Neural cell (in vitro differentiated cells): ENCODE data around the gene NOTUM. TPM values are rescaled to one million over a fixed set of nuclear protein-coding genes. Genes with fewer than 3 reads are reported as not detected.

Experiments used
- H2AFZ ChIP-seq: fragments of 200-600, 300-800 bp; sonication (generic), shearing (Covaris generic); 2 replicates; pipeline ENCODE4 v1.6.0; 2014; ENCODE audit warnings: low read depth, mild to moderate bottlenecking, antibody characterized with exemption, low read length, moderate library complexity
- H3F3A ChIP-seq: fragments of 200-600 bp; shearing (Covaris generic); 2 replicates; pipeline ENCODE4 v1.6.1; 2016; ENCODE audit warnings: mild to moderate bottlenecking, moderate library complexity, mixed read lengths, antibody characterized with exemption, low read length; ENCODE audit not compliant: insufficient read depth, poor library complexity, severe bottlenecking
- H3K27ac ChIP-seq: fragments of 200-600, 300-800 bp; sonication (generic), shearing (Covaris generic); 2 replicates; pipeline ENCODE4 v1.5.1; 2014; ENCODE audit warnings: mild to moderate bottlenecking, low read length, moderate library complexity
- H3K27me3 ChIP-seq: fragments of 300-800, 200-600 bp; sonication (generic), shearing (Covaris generic); 2 replicates; pipeline ENCODE4 v1.6.0; 2014; ENCODE audit warnings: mild to moderate bottlenecking, low read depth, low read length, moderate library complexity; ENCODE audit not compliant: insufficient read depth
- H3K36me3 ChIP-seq: fragments of 300-800, 200-600 bp; sonication (generic), shearing (Covaris generic); 2 replicates; pipeline ENCODE4 v1.5.1; 2014; ENCODE audit warnings: mild to moderate bottlenecking, antibody characterized with exemption, low read length, moderate library complexity; ENCODE audit not compliant: insufficient read depth
- H3K4me2 ChIP-seq: fragments of 300-800, 200-600 bp; sonication (generic), shearing (Covaris generic); 2 replicates; pipeline ENCODE4 v1.6.0; 2014; ENCODE audit warnings: mild to moderate bottlenecking, low read length
- H3K4me3 ChIP-seq: fragments of 300-800, 200-600 bp; sonication (generic), shearing (Covaris generic); 2 replicates; pipeline ENCODE4 v1.5.1; 2014; ENCODE audit warnings: mild to moderate bottlenecking, low read length, moderate library complexity
- H3K79me2 ChIP-seq: fragments of 200-600 bp; shearing (Covaris generic); replicated peaks from 2 replicates; pipeline ENCODE4 v1.6.0; 2014; ENCODE audit warnings: mild to moderate bottlenecking, low read length, moderate library complexity; ENCODE audit not compliant: insufficient read depth
- H3K9ac ChIP-seq: fragments of 300-800, 200-600 bp; sonication (generic), shearing (Covaris generic); 2 replicates; pipeline ENCODE4 v1.6.1; 2016; ENCODE audit warnings: mild to moderate bottlenecking, low read length, mixed read lengths
- H3K9me2 ChIP-seq: fragments of 200-600 bp; shearing (Covaris generic); 2 replicates; pipeline ENCODE4 v1.6.1; 2016; ENCODE audit warnings: mild to moderate bottlenecking, low read length, mixed read lengths; ENCODE audit not compliant: insufficient read depth
- H3K9me3 ChIP-seq: fragments of 200-600, 300-800 bp; sonication (generic), shearing (Covaris generic); 2 replicates; pipeline ENCODE4 v1.6.1; 2016; ENCODE audit warnings: mild to moderate bottlenecking, mixed run types, low read length, moderate library complexity, mixed read lengths
- H4K20me1 ChIP-seq: fragments of 200-600 bp; shearing (Covaris generic); 2 replicates; pipeline ENCODE4 v1.6.1; 2016; ENCODE audit warnings: mild to moderate bottlenecking, mixed run types; ENCODE audit not compliant: insufficient read depth
- CTCF ChIP-seq: fragments of 450-650 bp; IDR thresholded peaks from 2 replicates; pipeline ENCODE4 v1.5.1; 2014; ENCODE audit warnings: antibody characterized with exemption, mild to moderate bottlenecking, moderate library complexity; ENCODE audit not compliant: poor library complexity, severe bottlenecking
- EP300 ChIP-seq: fragments of 450-650 bp; conservative IDR thresholded peaks from 2 replicates; pipeline ENCODE4 v1.6.1; 2014; ENCODE audit warnings: antibody characterized with exemption, mild to moderate bottlenecking, moderate library complexity; ENCODE audit not compliant: poor library complexity, severe bottlenecking
- EZH2 ChIP-seq: fragments of 200-600, 300-800 bp; shearing (Covaris generic), sonication (generic); IDR thresholded peaks from 2 replicates; pipeline ENCODE4 v1.6.1; 2014; ENCODE audit warnings: antibody characterized with exemption, low read length, borderline replicate concordance, mild to moderate bottlenecking; ENCODE audit not compliant: insufficient read depth, poor library complexity, severe bottlenecking
- MXI1 ChIP-seq: fragments of 450-650 bp; conservative IDR thresholded peaks from 2 replicates; pipeline ENCODE4 v1.6.1; 2014; ENCODE audit warnings: antibody characterized with exemption, mild to moderate bottlenecking; ENCODE audit not compliant: poor library complexity, severe bottlenecking
- POLR2AphosphoS5 ChIP-seq: IDR thresholded peaks from 2 replicates; pipeline ENCODE4 v1.6.1; 2012
- RAD21 ChIP-seq: fragments of 450-650 bp; conservative IDR thresholded peaks from 2 replicates; pipeline ENCODE4 v1.6.1; 2014; ENCODE audit warnings: antibody characterized with exemption, mild to moderate bottlenecking, moderate library complexity
- SMC3 ChIP-seq: fragments of 450-650 bp; conservative IDR thresholded peaks from 2 replicates; pipeline ENCODE4 v1.6.1; 2014; ENCODE audit warnings: antibody characterized with exemption, mild to moderate bottlenecking, moderate library complexity; ENCODE audit not compliant: poor library complexity
- TAF1 ChIP-seq: IDR thresholded peaks from 2 replicates; pipeline ENCODE4 v1.6.1; 2012; ENCODE audit warnings: low read depth
- polyA plus RNA-seq: library from polyadenylated mRNA; depleted of rRNA; stranded (reverse); fragments of >200 nt; gene quantifications from 2 replicates; pipeline ENCODE4 v1.2.3, GENCODE V29; 2014
- TF ChIP-seq, protein P1 (sequence below): IDR thresholded peaks from 2 replicates; pipeline ENCODE4 v1.6.1; 2012; ENCODE audit warnings: borderline replicate concordance

Gene NOTUM
- polyA plus RNA-seq, 1 donor from 2014 or later: not detected

GRCh38 chr17:81923302-81924260, 37.4 kb downstream of the NOTUM start:
- Histone ChIP-seq H3F3A (no peaks in the 10 kb centered on the region), H3K27me3 (no peaks in the 10 kb centered on the region), H3K27ac (no peak overlapping the region), H3K4me2 (no peak overlapping the region), H2AFZ (no peak overlapping the region), H3K79me2 (peaks cover 23% of the 10 kb centered on the region), H3K9me2 (no peaks in the 10 kb centered on the region), H3K9me3 (no peaks in the 10 kb centered on the region), H3K9ac (no peak overlapping the region), H3K36me3 (no peaks in the 10 kb centered on the region), H3K4me3 (no peak overlapping the region), H4K20me1 (no peaks in the 10 kb centered on the region)
- TF ChIP-seq MXI1: no peak
- TF ChIP-seq CTCF: no peak
- TF ChIP-seq TAF1: no peak
- TF ChIP-seq EZH2: no peak
- TF ChIP-seq RAD21: no peak
- TF ChIP-seq SMC3: no peak
- TF ChIP-seq, protein P1, sequence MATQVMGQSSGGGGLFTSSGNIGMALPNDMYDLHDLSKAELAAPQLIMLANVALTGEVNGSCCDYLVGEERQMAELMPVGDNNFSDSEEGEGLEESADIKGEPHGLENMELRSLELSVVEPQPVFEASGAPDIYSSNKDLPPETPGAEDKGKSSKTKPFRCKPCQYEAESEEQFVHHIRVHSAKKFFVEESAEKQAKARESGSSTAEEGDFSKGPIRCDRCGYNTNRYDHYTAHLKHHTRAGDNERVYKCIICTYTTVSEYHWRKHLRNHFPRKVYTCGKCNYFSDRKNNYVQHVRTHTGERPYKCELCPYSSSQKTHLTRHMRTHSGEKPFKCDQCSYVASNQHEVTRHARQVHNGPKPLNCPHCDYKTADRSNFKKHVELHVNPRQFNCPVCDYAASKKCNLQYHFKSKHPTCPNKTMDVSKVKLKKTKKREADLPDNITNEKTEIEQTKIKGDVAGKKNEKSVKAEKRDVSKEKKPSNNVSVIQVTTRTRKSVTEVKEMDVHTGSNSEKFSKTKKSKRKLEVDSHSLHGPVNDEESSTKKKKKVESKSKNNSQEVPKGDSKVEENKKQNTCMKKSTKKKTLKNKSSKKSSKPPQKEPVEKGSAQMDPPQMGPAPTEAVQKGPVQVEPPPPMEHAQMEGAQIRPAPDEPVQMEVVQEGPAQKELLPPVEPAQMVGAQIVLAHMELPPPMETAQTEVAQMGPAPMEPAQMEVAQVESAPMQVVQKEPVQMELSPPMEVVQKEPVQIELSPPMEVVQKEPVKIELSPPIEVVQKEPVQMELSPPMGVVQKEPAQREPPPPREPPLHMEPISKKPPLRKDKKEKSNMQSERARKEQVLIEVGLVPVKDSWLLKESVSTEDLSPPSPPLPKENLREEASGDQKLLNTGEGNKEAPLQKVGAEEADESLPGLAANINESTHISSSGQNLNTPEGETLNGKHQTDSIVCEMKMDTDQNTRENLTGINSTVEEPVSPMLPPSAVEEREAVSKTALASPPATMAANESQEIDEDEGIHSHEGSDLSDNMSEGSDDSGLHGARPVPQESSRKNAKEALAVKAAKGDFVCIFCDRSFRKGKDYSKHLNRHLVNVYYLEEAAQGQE: no peak
- TF ChIP-seq EP300: no peak
- no peak for TF ChIP-seq POLR2AphosphoS5

GRCh38 chr17:81922566-81923301, 38.3 kb downstream of the NOTUM start:
- Histone ChIP-seq H3K9ac (no peak overlapping the region), H3K27ac (no peak overlapping the region), H3K4me2 (no peak overlapping the region), H2AFZ (no peak overlapping the region), H3K36me3 (no peaks in the 10 kb centered on the region), H3K9me2 (no peaks in the 10 kb centered on the region), H3K4me3 (no peak overlapping the region), H3K79me2 (peaks cover 26% of the 10 kb centered on the region), H4K20me1 (no peaks in the 10 kb centered on the region), H3K9me3 (no peaks in the 10 kb centered on the region), H3F3A (no peaks in the 10 kb centered on the region), H3K27me3 (no peaks in the 10 kb centered on the region)
- TF ChIP-seq TAF1: no peak
- no peak for TF ChIP-seq RAD21
